Measurements from ENCODE around the gene AGA. TPM values are rescaled to one million over a fixed set of nuclear protein-coding genes. Genes with fewer than 3 reads are reported as not detected.

Gene AGA
- total and polyA plus RNA-seq, 2 of the 13 experiments (the other 11 are each of a cell fraction or from before 2014, with no cell fraction given) = 21.9 to 22.3 TPM

- no peak for TF ChIP-seq ZNF318 (CRISPR knock-in tag; IDR thresholded peaks at IDR 0.05)
- TF ChIP-seq RFX1 (IDR thresholded peaks at IDR 0.05) = no peak
- no peak for TF ChIP-seq NFATC3 (CRISPR knock-in tag; IDR thresholded peaks at IDR 0.05)
- TF ChIP-seq CCDC6 (CRISPR knock-in tag; IDR thresholded peaks at IDR 0.05) = no peak
- no peak for TF ChIP-seq TARDBP (CRISPR knock-in tag; IDR thresholded peaks at IDR 0.05)
- TF ChIP-seq ZNF724P (CRISPR knock-in tag; IDR thresholded peaks at IDR 0.05; ENCODE audit: borderline replicate concordance) = no peak
- TF ChIP-seq ZBTB26 (CRISPR knock-in tag; IDR thresholded peaks at IDR 0.05; ENCODE audit: borderline replicate concordance) = no peak
- no peak for TF ChIP-seq PRDM4 (CRISPR knock-in tag; IDR thresholded peaks at IDR 0.05; ENCODE audit: borderline replicate concordance)
- TF ChIP-seq ZNF652 (CRISPR knock-in tag; IDR thresholded peaks at IDR 0.05; ENCODE audit: borderline replicate concordance, low read depth) = no peak
- TF ChIP-seq GMEB1 (CRISPR knock-in tag; IDR thresholded peaks at IDR 0.05; ENCODE audit: borderline replicate concordance) = no peak
- peak; percentile 83 for TF ChIP-seq FOXA3 (CRISPR knock-in tag; IDR thresholded peaks at IDR 0.05)
- TF ChIP-seq HOXA7 (CRISPR knock-in tag; IDR thresholded peaks at IDR 0.05) = no peak
- TF ChIP-seq ZNF839 (CRISPR knock-in tag; IDR thresholded peaks at IDR 0.05; ENCODE audit: borderline replicate concordance) = no peak
- no peak for TF ChIP-seq TFDP2 (CRISPR knock-in tag; IDR thresholded peaks at IDR 0.05)
- TF ChIP-seq FOXA1 (IDR thresholded peaks at IDR 0.05) = no peak
- 0 out of 2 replicates have a peak, but pooled peaks have one; percentile 19 for TF ChIP-seq FOXA1 (CRISPR knock-in tag; IDR thresholded peaks at IDR 0.05)
These were observed 50.3 kb downstream of the AGA start (continued) for GRCh38 chr4:177391953-177392352.

Data from HepG2 (cell line).